HCT116 (cell line): ENCODE measurements around the gene GNB2.

Source experiments
- ATF3 ChIP-seq: IDR thresholded peaks from 2 replicates; pipeline ENCODE4 v1.6.1; 2012
- CEBPB ChIP-seq: IDR thresholded peaks from 2 replicates; pipeline ENCODE4 v1.6.1; 2012; ENCODE audit warnings: low read depth
- CTCF ChIP-seq, 3 experiments: fragments of 200-600 bp in 1 of 3; sonication (generic) in 1 of 3; IDR thresholded peaks in 2 of 3; conservative IDR thresholded peaks in 1 of 3; 2 replicates each; pipeline ENCODE4 v1.5.1; 2012 to 2017; ENCODE audit warnings: low read depth in 2 of 3, low read length in 2 of 3, antibody characterized with exemption in 1 of 3, borderline replicate concordance in 1 of 3, control low read depth in 1 of 3, mild to moderate bottlenecking in 1 of 3, mixed read lengths in 1 of 3, mixed run types in 1 of 3, moderate library complexity in 1 of 3; ENCODE audit not compliant: insufficient read depth in 1 of 3
- EGR1 ChIP-seq: IDR thresholded peaks from 2 replicates; pipeline ENCODE4 v1.6.1; 2012; ENCODE audit warnings: low read depth
- JUND ChIP-seq: IDR thresholded peaks from 2 replicates; pipeline ENCODE4 v1.6.1; 2012
- POLR2A ChIP-seq: IDR thresholded peaks from 2 replicates; pipeline ENCODE4 v1.7.0; 2011; ENCODE audit warnings: borderline replicate concordance; ENCODE audit not compliant: insufficient read depth, insufficient read length; ENCODE audit errors: extremely low read depth
- POLR2AphosphoS5 ChIP-seq: IDR thresholded peaks from 2 replicates; pipeline ENCODE4 v1.6.1; 2011; ENCODE audit warnings: mild to moderate bottlenecking, low read depth, low read length, moderate library complexity
- RAD21 ChIP-seq: IDR thresholded peaks from 2 replicates; pipeline ENCODE4 v1.6.1; 2012; ENCODE audit warnings: low read depth, mild to moderate bottlenecking
- REST ChIP-seq: IDR thresholded peaks from 2 replicates; pipeline ENCODE4 v1.6.1; 2012; ENCODE audit warnings: low read depth
- YY1 ChIP-seq: IDR thresholded peaks from 2 replicates; pipeline ENCODE4 v1.6.1; 2011; ENCODE audit warnings: low read length, low read depth, moderate library complexity, mild to moderate bottlenecking; ENCODE audit not compliant: insufficient replicate concordance; ENCODE audit errors: extremely low read depth

- TF ChIP-seq EGR1 (no peak), YY1 (no peak), CTCF (IDR thresholded peaks at IDR 0.05 in 2 of 3, conservative IDR thresholded peaks at IDR 0.05 in 1 of 3; ENCODE audit: borderline replicate concordance in 1 of 3, insufficient read depth in 1 of 3, low read depth in 2 of 3, low read length in 2 of 3) (no peak), POLR2A (no peak), RAD21 (no peak), JUND (no peak), REST (no peak), POLR2AphosphoS5 (no peak), ATF3 (no peak), CEBPB (no peak)
These were observed 47.9 kb downstream of the GNB2 start for GRCh38 chr7:100721505-100721812.
